Activated CD4-positive, alpha-beta T cell treated with anti-CD3 and anti-CD28 coated beads for 36 hours (primary cell): Measurements from ENCODE around the gene UBE2K. TPM values are rescaled to one million over a fixed set of nuclear protein-coding genes. Genes with fewer than 3 reads are reported as not detected.

Source experiments
- ATAC-seq: fragments of 200-7000 bp; cut with Tn5 transposase; one replicate; pipeline ENCODE4 v1.10.0; 2021; ENCODE audit warnings: mild to moderate bottlenecking, moderate library complexity
- CTCF ChIA-PET: fragments of 350-600 bp; sonication (Branson Sonifier 250); formaldehyde crosslinking; loops from one replicate; lab custom pipeline; 2021; ENCODE audit warnings: antibody characterized with exemption; lab: Charles Lee
- POLR2A ChIA-PET: fragments of 350-600 bp; sonication (Branson Sonifier 250); formaldehyde crosslinking; loops from one replicate; lab custom pipeline; 2021; ENCODE audit warnings: antibody characterized with exemption, inconsistent platforms; lab: Charles Lee
- DNase-seq: peaks from one replicate; pipeline ENCODE4 v3.0.0-alpha.2; 2020
- H3K27ac Mint-ChIP-seq: one replicate; pipeline ENCODE4 v1.8.0; 2021; ENCODE audit warnings: mixed read lengths
- H3K27me3 Mint-ChIP-seq: one replicate; pipeline ENCODE4 v1.8.0; 2021; ENCODE audit warnings: mixed read lengths
- H3K36me3 Mint-ChIP-seq: one replicate; pipeline ENCODE4 v1.8.0; 2021; ENCODE audit warnings: low read depth, mixed read lengths
- H3K4me1 Mint-ChIP-seq: one replicate; pipeline ENCODE4 v1.8.0; 2021; ENCODE audit warnings: mixed read lengths
- H3K4me3 Mint-ChIP-seq: one replicate; pipeline ENCODE4 v1.8.0; 2021; ENCODE audit warnings: mild to moderate bottlenecking, moderate library complexity, mixed read lengths
- H3K9me3 Mint-ChIP-seq: one replicate; pipeline ENCODE4 v1.8.0; 2021; ENCODE audit warnings: low read depth, mixed read lengths
- intact Hi-C, 2 experiments: fragments of 100-400 bp; cut with DNase I in 1 of 2; cut with micrococcal nuclease in 1 of 2; formaldehyde crosslinking; loops; one replicate each; pipeline versions ENCODE4 v1.14.2 to v1.15.1; 2022 to 2024; cut with DNase I, micrococcal nuclease
- total RNA-seq, 2 experiments: library from RNA; stranded (reverse); gene quantifications; one replicate each; pipeline ENCODE4 v1.2.3, GENCODE V29; 2021

The UBE2K gene
- total RNA-seq, 2 experiments from 2014 or later, result 87.2 to 122 TPM

DNA sequence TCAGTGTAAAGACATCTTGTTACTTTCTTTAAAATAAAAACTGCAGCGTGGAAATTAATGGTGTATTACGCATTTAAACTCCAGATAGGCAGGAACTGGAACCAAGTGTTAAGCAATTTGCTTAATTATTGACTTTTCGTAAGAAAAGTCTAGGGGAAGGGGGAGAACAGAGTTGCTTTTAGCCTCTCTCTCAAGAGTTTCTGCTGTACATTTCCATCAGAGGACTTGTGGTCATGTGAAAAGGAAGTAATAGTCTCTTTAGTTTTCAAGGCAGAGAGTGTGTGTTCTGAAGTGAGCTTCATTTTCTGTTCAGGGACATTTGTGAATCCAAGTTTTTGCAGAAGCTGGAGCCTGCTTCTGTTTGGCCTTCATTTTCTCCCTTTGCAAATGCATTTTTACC is 127.2 kb downstream of the UBE2K start:
- peaks cover 28% of the 10 kb centered on the region for H3K36me3 Mint-ChIP-seq
- no peaks in the 10 kb centered on the region for H3K9me3 Mint-ChIP-seq
- ATAC-seq (no peak), DNase-seq (no peak)
- H3K27ac Mint-ChIP-seq, result no peak overlapping the region
- intact Hi-C loops, result no loop called here
- POLR2A ChIA-PET, result no interaction called here
- no peaks in the 10 kb centered on the region for H3K4me1 Mint-ChIP-seq
- no peak overlapping the region for H3K4me3 Mint-ChIP-seq
- no peaks in the 10 kb centered on the region for H3K27me3 Mint-ChIP-seq
- CTCF ChIA-PET, result interaction anchor here (1.1 to 1.4 kb wide), 2 partner anchors 13 to 213 kb away, joined by 3 to 4 read pairs; no protein-coding TSS in a partner anchor

DNA sequence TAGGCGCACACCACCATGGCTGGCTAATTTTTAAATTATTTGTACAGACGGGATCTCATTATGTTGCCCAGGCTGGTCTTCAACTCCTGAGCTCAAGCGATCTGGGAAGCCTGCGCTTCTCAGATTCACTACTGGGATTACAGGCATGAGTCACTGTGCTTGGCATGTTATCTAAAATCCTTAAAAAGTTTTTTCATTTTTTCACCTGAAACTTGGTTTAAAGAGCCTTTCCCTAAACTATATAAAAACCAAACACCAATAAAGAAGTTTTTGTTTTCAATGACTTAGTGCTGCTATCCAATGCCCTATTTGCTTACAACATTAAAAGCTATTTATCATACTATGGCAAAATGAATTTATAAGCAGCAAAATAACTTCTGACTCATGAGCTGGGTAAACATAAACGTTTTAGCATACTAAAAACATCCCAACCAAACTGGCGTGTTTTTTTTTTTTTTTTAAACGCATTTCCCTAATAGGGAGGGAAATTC is 127.8 kb downstream of the UBE2K start:
- no peak for DNase-seq
- ATAC-seq, result no peak
- Mint-ChIP-seq H3K27ac (no peak overlapping the region), H3K4me1 (no peaks in the 10 kb centered on the region), H3K9me3 (no peaks in the 10 kb centered on the region), H3K4me3 (no peak overlapping the region), H3K27me3 (no peaks in the 10 kb centered on the region), H3K36me3 (peaks cover 33% of the 10 kb centered on the region)
- intact Hi-C loops, result no loop called here
- CTCF ChIA-PET, result interaction anchor here (0.6 to 1.4 kb wide), 4 partner anchors 14 to 725 kb away, joined by 3 to 4 read pairs (median 4); no protein-coding TSS in a partner anchor
- POLR2A ChIA-PET, result no interaction called here

Other genes starting within 250 kb of the UBE2K start
- gene RPL9, start 239.2 kb upstream of the UBE2K start, total RNA-seq, result 1,000 to 10,000 TPM; 1,442 to 2,369 TPM
- gene LIAS, start 239.1 kb upstream of the UBE2K start, total RNA-seq, result 10 to 100 TPM; 30.7 to 35.5 TPM
- gene UGDH, start 170.7 kb upstream of the UBE2K start, total RNA-seq, result 10 to 100 TPM; 30.2 to 31.3 TPM
- 1 to 10 TPM; 1.4 to 2.0 TPM for gene SMIM14, start 59.3 kb upstream of the UBE2K start, total RNA-seq